NCI-H2029 treated with DMSO at 0.1 percent for 48 hours (cell line): ENCODE measurements around the gene H2AZ2.
"Not testable (repeated sequence)": the region's sequence is repeated elsewhere in the genome, so short reads cannot be mapped to it uniquely, and the experiment has no call there.

Experiments used
- DNase-seq: peaks from one replicate; lab custom pipeline; 2025; lab: John Stamatoyannopoulos, UW

The H2AZ2 gene

DNA sequence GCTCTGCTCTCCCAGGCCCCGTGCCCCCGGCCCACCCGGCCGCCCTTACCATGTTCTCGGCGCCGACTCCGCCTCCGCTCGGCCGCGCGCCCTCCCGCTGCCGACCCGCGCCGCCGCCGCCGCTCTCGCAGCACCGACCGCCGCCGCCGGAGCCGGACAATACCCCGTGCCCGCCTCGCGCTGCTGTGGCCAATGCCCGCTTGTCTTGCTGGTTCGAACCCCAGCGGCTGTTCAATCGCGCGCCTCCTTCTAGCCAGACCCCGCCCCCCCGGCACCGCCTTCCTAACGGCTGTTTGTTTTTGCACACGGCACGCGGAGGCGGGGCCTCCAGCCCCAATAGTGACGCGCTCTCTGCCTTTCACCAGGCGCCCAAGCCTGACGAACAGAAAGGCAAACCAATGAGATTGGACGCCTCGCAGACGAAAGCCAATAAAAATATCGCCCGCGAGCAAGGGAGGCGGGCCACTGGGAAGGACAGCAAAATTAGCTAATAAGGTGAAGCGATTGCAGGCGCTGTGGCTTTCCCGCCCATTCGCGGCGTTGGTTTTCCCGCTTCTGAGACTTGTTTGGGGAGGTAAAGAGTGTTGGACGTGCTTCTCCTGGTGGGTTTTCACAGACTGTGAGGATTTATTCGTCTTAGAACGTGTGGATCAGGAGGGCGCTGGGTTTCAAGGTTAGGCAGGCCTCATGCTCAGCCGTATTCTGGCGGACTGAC is at the start of gene H2AZ2:
TSS of gene H2AZ2 (minus strand) at position 168 of the 715 bp plus-strand sequence. CDS start at position 52, 116 bp downstream.
- DNase-seq, result peak; percentile 97

DNA sequence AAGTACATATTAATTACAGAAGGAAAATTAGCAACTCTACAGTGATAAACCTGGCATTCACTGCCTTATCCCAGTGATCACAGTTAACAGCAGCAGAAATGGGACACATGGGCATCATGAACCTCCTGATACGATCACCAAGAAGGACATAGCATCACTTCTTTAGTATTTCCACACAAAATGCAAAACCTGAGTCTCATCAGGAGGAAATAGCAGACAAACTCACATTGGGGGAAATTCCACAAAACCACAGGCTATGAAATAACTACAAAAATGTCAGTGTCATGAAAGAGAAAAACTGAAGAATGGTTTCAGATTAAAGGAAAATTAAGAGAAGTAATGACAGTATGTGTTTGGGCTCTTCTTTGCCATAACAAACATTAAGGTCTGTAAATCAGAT is 49.4 kb upstream of the H2AZ2 start:
- no peak for DNase-seq

DNA sequence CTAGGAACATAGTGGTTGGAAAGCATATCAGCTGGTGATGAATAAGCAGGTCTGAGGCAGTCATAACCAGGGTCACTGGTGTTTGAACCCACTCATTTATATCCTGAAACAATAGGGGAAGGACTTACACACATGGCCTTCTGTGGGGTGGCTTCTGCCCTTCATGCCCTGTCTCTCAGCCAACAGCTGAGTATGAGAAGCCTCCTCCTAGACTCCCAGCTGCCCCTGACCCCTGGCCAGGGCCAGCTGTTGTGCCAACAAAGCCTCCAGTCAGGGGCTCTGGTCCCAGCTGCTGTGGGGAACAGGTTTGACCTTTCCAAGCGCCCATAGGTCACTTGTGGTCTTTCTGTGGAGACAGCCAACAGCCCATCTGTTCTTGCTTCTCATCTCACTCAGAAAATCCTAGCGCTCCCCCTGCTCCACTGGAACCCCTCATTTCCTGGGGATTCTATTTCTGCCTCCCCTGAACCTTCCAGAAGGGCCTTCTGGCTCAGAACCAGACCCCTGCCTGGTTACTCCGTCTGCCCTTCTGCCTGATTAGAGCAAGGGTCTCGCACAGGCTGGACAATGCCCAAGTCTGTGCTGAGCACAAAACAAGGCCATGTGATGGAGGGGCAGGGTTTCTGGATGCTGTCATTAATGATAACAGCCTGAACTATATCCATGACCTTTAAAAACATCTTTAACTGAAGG is 47.1 kb upstream of the H2AZ2 start:
- DNase-seq, result no peak

DNA sequence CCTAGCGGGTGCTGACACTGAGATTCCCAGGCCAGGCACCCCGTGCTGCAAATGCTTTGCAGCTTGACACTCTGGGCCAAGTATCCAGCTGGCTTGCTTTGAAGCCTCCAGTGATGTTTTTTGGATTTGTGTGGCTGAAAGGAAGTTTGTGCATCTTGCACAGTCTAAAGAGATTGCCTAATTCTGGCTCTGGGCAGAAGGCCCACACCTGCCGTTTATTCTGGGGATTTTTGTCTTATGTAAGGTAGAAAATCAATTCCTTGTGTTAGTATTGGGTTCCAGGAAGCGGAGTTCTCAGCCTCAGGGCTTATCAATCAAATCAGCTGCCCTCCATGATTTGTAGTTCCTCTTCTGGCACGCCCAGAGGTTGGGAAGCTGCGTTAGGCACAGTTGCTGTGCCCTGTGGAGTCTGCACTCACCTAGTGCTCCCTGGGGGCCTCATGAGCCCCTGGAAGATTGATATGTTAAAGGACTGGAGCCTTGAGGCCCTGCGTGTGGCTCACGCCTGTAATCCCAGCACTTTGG is 45.9 kb upstream of the H2AZ2 start:
- no peak for DNase-seq

DNA sequence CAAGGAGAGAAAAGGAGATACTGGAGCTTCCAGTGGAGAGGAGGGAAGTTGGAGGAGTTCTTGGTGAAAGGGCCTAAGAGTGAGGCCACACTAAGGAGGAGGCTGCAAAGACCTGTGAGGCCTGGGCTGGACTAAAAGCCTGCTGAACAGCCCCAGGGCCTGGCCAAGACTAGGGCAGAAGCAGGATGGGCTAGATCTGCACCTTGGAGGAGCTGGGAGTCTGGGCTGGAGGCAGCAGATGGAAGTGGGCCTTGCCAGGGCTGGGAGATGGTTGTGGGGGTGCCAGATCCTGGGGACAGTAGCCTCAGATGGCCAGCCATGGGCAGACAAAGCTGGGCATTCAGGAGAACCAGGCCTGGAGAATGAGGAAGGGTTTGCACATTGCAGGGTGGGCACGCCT is 43.9 kb upstream of the H2AZ2 start:
- no peak for DNase-seq

DNA sequence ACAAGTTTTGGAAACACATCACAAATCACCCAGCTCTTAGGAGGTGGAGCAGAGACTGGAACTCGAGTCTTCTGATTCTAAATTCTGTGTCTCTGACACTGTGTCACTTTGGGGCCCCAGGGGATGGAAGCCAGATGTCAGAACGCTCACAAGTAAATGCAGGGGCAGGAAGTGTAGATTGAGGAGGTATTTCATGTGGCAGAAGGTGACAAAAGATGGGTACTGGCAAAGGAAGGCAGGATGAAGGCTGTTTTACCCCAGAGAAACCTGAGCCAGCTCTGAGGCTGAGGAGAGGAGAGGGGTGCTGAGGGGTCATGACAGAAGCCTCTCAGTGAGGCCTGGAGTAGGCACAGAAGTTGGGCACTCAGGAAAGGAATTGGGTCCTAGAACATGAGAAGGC is 43.5 kb upstream of the H2AZ2 start:
- no peak for DNase-seq

DNA sequence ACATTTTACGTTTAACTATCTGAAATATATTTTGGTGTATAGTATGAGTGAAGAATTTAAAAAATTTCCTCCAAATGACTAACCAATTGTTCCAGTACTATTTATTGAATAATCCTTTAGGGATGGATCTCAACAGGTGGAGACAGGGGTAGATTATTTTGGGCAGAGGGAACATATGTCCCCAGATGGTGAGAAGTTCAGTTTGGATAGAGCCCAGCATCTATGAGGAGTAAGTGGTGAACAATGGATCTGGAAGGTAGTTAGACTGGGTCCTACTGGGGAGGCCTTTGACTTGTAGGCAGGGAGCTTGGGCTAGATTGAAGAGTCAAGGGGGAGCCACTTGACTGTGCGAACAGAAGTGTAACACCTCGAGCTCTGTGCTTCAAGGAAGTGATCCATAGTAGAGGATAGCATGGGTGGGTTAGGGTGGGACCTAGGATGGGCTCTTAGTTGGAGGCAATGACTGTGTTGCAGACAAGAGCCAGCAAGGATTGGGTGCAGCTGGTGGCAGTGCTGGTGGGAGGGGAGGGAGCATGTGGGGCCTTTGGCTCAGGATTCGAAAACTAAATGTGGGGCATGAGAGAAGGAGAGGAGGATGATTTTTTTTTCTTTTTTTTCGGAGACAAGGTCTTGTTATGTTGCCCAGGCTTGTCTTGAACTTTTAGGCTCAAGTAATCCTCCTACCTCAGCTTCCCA is 41.3 kb upstream of the H2AZ2 start:
- no peak for DNase-seq

DNA sequence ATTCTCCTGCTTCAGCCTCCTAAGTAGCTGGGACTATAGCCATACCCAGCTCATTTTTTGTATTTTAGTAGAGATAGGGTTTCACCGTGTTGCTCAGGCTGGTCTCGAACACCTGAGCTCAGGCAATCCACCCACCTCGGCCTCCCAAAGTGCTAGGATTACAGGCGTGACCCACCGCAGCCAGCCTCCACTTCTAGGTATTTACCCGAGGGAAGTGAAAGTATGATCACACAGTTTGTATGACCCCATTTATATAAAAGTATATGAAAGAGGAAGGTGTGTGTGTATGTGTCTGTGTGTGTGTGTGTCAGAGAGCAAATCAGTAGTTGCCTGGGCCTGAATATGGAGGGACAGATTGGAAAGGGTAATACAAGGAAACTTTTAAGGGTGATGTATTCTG is 39.4 kb upstream of the H2AZ2 start:
- DNase-seq, result no peak

DNA sequence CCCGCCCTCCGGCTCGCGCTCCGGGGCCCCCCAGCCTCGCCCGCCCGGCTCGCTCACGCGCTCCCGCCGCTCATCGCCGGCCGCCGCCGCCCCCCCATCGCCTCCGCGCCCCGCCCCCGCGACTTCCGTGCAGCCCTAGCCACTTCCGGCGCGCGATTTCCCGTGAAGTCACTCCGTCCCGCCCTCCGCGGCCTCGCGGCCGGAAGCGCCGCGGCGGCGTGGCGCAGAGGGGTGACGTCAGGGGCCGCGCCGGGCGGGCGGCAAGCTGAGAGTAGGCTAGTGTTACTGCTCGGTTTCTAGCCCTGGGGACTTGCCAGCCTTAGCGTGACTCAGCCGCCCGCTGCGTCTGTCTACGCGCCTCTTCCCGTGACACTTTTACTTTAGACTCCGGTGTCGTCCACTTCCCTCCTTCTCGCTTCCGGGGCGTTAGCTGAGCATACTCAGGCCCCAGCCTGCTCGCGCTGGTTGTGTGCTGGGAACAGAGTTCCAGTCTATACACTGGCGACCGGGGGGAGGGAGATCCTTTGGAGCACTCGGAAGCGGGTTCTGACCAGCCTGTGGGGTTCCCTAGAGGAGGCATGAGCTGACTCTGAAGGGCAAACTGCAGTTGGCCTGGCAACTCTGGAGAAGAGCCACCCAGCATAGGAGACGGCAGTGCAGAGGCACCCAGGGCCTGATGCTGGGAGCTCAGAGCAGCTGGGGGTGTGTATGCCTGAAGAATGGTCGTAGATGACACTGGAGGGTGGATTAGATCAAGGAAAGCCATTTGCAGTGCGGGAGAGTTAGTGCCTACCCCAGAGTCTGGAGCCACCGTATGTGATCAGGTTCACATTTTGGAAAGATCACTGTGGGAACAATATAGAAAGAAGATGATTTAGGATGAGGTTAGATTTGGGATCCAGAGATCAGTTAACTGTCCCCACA is 37.8 kb upstream of the H2AZ2 start, which contains the start of gene PURB:
TSS of gene PURB (minus strand) at position 137 of the 924 bp plus-strand sequence. CDS start 182 bp downstream, outside the sequence.
- peak; percentile 73 for DNase-seq

DNA sequence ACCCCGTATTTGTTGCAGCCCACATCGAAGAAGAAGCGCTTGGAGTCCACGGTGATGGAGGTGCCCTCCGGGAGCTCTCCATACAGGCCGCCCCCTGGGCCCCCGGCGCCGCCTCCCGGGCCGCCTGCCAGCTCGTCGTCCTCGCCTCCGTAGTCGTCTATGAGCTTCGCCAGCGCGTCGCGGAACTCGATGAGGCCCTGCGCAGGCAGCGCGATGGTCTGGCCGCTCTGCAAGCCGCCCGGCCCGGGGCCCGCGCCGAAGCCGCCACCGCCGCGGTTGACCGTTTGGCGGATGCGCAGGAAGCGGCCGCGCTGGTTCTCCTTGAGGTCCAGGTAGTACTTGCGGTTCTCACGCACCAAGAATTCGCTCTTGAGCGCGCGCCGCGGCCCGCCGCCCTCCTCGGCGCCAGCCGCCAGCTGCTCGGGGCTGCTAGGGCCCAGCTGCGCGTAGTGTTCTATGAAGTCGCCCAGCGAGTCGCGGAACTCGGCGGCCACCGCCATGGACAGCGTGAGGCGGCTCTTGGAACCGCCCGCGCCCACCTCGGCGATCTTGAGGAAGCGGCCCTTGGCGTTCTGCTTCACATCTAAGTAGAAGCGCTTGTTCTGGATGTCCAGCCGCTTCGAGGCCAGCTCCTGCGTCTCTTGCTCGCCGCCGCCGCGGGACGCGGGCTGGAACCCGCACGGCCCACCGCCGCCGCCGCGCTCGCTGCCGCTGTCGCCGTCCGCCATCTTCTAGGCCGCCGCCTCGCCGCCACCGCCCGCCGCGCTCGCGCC is 36.9 kb upstream of the H2AZ2 start:
- DNase-seq, result no peak

DNA sequence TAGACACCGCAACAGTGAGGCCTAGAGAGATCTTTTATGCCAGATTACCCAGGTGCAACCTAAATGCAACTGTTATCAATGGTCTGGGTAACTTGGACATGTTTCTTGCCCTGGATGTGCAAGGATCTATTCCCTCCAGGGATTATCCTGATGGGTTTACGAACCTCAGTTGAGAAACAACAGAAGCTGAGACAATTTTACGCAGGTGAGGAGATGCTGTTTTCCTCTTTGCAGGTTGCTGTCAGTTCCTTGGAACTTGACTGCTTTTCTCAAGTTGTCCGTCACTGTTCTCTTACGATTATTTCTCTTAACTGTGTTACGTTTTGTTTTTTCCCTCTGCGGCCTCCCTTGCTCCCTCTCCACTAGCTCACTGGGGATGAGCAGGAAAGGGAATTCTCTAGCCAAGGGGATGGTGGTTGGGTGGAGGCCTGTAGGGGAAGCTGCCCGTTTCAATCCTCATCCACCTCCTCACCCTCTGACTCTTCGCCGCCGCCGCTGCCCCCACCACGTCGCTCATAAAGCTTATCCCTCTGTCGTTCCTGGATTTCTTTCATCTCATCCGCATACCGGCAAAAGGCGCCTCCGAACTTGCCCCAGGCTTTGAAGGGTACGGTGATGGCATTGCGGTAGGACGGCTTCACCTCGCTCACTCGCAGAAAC is 36.2 kb upstream of the H2AZ2 start:
- DNase-seq, result no peak

DNA sequence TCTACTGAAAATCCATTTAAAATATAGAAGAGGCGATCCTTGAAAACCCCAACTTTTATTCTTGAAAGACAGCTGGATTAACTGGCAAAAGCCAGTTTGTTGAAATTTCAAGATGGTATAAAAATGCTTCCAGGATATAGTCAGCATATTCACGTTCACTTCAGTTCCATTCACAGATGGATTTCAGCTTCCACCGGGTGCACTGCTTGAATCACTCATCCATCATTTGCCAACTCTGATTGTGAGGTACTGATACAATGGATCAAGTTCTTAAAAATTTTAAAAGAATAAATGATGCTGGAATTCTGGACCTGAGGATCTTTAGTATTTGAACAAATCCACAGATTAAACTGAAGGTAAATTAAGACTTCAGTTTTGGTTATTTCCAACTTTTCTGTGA is 35.0 kb upstream of the H2AZ2 start:
- no peak for DNase-seq

DNA sequence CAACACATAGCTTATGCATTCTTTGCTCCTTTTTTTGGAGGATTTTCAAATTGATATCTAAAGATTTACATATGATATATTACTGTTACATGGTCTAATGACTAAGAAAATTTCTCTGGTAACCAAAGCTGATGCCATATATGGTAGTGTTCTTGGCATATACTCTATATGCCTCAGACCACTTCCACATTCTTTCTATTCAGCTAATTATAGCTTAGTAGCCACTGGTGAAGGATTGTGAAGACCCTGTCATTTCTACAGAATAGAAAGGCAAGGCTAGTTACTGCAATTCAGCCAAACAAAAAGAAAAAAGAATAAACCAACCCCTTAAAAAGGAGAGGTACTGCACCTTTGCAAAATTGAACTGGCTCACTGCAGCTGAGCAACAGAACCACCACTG is 33.7 kb upstream of the H2AZ2 start:
- DNase-seq, result no peak

DNA sequence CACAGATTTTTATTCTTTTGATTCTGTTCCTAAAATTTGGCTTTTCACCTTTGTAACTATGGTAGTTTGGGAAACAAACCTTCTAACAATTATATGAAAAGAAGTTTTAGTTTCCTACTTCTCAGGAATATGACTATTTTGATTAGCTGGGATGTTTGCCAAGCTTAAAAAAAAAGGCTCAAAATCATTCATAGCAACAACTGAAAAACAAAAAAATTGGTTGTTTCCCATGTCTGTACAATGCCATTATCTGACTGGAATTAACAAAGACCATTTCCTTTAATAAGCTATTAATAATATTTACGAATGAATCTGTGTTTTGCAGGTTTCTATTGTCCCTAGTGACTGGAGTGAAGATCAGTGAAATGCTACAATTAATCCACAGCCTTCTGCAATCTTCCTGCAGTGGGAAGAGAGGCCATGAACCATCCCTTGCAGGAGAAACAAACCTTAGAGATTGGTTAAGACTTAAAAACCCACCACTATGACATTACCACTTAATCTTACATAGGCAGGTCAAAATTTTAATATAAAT is 33.2 kb upstream of the H2AZ2 start:
- DNase-seq, result no peak

DNA sequence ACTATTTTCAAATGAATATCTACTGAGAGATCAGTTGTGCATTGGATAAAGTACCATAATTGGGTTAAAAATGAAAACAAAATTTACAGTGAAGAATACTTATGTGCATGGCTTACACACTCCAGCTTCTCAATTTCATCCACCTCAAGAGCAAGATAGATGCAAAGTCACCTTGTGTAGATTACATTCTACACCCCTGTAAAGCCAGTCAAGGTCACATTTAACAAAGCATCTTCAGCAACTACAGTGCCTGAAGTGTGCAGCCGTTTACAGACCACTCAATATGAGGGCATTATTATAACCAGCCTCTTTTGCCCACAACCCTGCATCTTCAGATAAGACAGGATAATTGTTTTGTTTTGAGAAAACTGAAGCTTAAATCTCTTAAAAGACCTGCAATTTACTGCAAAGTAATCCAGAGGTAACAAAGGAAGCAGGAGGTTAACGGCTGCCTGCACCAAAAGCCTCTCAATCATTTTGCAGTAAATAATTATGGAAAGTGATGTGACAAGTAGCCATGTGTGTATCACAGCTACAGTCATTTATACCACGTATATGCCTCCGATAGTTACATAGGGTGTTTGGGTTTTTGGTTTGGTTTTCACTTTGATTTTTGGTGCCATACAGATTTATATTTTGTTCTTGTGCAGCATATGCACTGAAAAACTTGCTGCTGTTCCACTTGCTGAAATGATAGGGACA is 32.6 kb upstream of the H2AZ2 start:
- no peak for DNase-seq

DNA sequence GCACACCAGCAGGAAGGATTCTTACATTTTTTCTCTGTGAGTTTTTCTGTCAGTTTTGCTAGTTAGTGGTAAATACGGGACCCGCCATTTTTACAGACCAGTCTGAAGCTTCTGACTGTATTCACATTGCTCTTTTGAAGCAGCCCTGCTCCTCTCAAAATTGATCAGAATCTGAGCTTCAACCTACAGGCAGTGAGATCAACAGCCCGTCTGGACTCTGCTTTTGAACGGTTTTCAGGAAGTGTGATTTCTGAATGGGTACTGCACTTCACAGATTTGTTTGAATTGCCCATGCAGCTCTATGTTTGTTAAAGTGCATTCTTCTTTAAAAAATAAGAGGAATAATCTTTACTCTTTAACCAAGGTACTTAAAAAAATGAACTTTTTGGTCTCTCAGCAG is 28.5 kb upstream of the H2AZ2 start:
- no peak for DNase-seq

DNA sequence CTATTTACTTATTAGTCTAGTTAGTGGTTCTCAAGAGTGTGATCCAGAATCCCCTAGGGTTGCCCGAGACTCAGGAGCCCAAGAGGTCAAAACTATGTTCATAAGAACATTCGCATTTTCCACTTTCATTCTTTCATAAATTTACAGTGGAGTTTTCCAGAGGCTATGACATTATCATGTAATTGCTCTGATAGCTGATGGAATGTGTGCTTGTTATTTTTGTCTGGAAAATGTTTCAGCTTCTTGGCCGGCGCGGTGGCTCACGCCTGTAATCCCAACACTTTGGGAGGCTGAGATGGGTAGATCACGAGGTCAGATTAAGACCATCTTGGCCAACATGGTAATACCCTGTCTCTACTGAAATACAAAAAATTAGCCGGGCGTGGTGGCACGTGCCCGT is 27.4 kb upstream of the H2AZ2 start:
- no peak for DNase-seq

DNA sequence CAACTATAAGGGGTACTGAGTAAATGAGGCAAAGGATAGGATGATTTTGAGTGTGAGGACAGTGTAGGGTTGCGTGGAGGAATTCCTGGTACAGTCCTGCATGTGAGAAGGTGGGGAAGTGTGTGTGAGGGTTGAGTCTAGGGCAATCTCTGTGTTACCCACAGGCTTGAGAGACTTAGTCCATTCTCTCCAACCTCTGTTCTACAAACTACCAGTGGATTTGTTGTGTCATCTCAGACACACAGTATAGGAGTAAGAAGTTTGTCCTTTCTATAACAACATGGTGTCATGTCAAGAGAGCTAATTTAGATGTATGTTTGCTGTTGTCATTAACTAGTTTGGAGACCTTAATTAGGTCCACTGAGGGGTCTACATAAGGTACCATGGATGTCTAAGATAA is 24.9 kb upstream of the H2AZ2 start:
- no peak for DNase-seq

DNA sequence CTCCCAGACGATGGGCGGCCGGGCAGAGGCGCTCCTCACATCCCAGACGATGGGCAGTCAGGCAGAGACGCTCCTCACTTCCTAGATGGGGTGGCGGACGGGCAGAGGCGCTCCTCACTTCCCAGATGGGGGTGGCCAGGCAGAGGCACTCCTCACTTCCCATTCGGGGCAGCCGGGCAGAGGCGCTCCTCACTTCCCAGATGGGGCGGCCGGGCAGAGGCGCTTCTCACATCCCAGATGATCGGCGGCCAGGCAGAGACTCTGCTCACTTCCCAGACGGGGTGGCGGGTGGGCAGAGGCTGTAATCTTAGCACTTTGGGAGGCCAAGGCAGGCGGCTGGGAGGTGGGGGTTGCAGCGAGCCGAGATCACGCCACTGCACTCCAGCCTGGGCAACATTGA is 24.0 kb upstream of the H2AZ2 start:
- not testable (repeated sequence) for DNase-seq
